Transverse colon (tissue), 4 donors: ENCODE measurements around the gene ASAP3.

Experiments used
- EP300 ChIP-seq: sonication (generic); formaldehyde crosslinking; IDR thresholded peaks from one replicate; pipeline ENCODE4 v1.6.1; 2017; ENCODE audit warnings: antibody characterized with exemption, low read depth
- POLR2A ChIP-seq: fragments of 450-650 bp; IDR thresholded peaks from one replicate; pipeline ENCODE4 v1.6.1; 2016; ENCODE audit warnings: antibody characterized with exemption, mild to moderate bottlenecking, moderate library complexity
- POLR2AphosphoS5 ChIP-seq, 3 donors: sonication (generic); formaldehyde crosslinking; IDR thresholded peaks; one replicate each; pipeline ENCODE4 v1.6.1; 2016; ENCODE audit warnings: antibody characterized with exemption in 3 of 3
- TF ChIP-seq, protein P1 (sequence below), 5 experiments: fragments of 200-600 bp in 3 of 5; fragments of 450-650 bp in 2 of 5; sonication (generic) in 3 of 5; IDR thresholded peaks; 1 replicate in 2 of 5; 2 replicates in 3 of 5; pipeline ENCODE4 v1.5.1; 2016 to 2017; ENCODE audit warnings: antibody characterized with exemption in 5 of 5, inconsistent platforms in 3 of 5, mild to moderate bottlenecking in 2 of 5, moderate library complexity in 1 of 5

DNA sequence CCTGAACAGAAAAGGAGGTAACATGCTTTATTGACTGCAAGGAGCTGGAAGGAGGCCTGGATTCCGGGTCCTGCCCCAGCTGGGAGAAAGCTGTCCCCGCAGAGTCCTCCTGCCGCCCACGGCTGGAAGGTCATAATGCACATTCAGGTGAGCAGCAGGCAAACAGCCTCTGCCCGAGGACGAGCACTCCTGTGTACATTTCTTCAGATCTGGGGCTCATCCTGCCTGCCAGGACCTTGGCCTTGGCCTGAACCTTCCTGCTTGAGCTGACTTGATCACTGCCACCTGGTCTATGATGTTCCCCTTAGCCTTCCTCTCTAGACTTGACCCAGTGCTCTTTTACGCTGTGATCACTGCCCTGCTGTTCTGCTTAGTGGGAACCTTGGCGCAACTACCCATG is 96.5 kb downstream of the ASAP3 start:
- TF ChIP-seq, protein P1, sequence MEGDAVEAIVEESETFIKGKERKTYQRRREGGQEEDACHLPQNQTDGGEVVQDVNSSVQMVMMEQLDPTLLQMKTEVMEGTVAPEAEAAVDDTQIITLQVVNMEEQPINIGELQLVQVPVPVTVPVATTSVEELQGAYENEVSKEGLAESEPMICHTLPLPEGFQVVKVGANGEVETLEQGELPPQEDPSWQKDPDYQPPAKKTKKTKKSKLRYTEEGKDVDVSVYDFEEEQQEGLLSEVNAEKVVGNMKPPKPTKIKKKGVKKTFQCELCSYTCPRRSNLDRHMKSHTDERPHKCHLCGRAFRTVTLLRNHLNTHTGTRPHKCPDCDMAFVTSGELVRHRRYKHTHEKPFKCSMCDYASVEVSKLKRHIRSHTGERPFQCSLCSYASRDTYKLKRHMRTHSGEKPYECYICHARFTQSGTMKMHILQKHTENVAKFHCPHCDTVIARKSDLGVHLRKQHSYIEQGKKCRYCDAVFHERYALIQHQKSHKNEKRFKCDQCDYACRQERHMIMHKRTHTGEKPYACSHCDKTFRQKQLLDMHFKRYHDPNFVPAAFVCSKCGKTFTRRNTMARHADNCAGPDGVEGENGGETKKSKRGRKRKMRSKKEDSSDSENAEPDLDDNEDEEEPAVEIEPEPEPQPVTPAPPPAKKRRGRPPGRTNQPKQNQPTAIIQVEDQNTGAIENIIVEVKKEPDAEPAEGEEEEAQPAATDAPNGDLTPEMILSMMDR (IDR thresholded peaks at IDR 0.05), result no peak
- no peak for TF ChIP-seq POLR2AphosphoS5 (IDR thresholded peaks at IDR 0.05)
- TF ChIP-seq EP300, result no peak
- no peak for TF ChIP-seq POLR2A
